Cerebellar nuclear complex (tissue), 1 donor: ENCODE results near the gene GRP.
"Not testable (repeated sequence)": the region's sequence is repeated elsewhere in the genome, so short reads cannot be mapped to it uniquely, and the experiment has no call there.

Experiments used
- DNase-seq, 2 experiments: peaks; one replicate each; lab custom pipeline; 2025; lab: John Stamatoyannopoulos, UW

The GRP gene

DNA sequence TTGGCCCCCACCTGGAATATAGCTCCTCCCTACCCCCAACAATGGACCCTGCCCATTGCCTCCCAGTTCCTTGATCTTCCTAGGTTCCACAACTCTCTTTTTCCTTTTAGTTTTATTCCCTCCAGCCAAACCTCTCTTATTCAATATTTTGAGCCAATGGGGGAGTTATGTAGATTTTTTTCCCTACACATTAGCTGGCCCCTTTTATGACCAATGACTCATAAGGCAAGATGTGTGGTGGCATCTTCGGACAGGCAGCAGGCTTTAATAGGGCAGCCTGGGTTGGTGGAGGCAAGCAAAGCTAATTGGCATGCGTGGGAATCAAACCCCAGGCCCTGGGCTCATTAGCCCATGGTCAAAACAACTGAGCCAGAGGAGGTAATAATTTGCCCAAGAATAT lies 9.2 kb downstream of the GRP start:
- no peak for DNase-seq

DNA sequence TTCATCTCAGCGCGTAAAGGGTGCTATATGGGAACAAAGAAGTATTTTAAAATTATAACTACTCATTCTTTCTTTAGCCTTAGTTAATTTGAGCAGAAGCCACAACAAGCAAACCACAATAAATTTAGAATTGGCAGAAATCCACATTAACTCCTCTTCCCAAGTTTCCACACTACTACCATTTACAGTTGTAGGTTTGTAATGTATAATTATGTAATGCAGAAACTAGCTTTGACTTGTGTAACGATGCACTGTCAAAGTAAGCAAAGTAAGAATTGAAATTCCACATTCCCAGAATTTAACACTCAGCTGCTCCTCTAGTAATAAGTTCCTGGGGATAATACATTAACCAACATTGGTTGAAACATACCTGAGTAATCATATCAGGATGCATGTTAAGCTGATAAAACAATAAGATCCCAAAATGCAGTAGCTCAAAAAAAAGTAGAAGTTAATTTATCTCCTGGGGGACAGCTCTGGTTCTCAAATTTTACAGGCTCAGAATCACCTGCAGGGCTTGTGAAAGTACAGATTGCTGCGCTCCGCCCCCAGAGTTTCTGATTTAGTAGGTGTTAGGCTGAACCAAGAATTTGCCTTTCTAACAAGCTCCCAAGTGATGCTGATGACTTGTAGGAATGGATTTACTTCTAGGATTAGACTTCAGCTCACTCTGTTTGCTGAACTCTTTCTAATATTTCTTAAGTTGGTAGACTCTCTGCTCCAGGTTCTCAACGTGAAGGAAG lies 9.9 kb downstream of the GRP start:
- DNase-seq: no peak

GRCh38 chr18:59231114-59231513 lies 11.2 kb downstream of the GRP start:
- DNase-seq: no peak

DNA sequence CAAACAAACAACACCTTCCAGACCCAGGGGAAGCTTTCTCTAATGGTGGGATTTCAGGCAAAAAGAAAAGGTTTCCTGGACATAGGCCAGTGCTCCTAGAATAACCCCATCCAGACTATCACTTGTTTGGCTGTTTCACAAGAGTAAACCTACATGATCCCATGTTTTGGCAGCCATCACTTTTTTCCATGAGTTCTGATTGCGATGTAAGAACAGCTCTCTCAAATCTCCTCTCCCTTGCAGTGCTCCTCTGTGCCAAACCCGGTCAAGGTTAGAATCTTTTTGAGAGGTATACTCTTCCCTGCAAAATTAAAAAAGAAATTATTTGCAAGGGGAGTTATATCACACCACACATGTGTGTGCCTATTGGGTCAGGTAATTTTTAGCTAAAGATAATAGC lies 11.9 kb downstream of the GRP start:
- DNase-seq: no peak

- no peak for DNase-seq
Measured at GRCh38 chr18:59232309-59233016, 12.5 kb downstream of the GRP start.

- DNase-seq: no peak
Measured at GRCh38 chr18:59233017-59233410, 13.1 kb downstream of the GRP start.

- DNase-seq: no peak
Measured at GRCh38 chr18:59238385-59238784, 18.4 kb downstream of the GRP start.

DNA sequence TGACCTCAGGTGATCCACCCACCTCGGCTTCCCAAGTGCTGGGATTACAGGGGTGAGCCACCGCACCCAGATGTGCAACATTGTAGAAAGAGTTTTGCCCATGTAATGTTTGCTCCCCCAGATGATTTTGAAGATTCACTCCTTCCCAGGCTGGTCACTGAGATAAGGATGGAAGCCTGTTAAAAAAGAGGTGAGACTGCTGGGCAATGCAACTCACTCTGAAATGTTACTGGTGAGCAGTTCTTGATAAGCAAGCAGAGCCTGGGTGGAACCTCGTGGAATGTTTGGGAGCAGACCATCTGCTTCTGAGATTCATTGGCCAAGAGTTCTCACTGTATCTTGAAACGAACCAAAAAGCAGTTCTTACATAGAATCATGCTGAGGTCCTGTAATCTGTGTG lies 19.7 kb downstream of the GRP start:
- no peak for DNase-seq

- no peak for DNase-seq
Measured at GRCh38 chr18:59242906-59243305, 22.9 kb downstream of the GRP start.

- no peak for DNase-seq
Measured at GRCh38 chr18:59246796-59247195, 26.8 kb downstream of the GRP start.

- DNase-seq: no peak
Measured at GRCh38 chr18:59249199-59249774, 29.3 kb downstream of the GRP start.

- not testable (repeated sequence) for DNase-seq
Measured at GRCh38 chr18:59255491-59255890, 35.5 kb downstream of the GRP start.

- not testable (repeated sequence) for DNase-seq
Measured at GRCh38 chr18:59261842-59262241, 41.9 kb downstream of the GRP start.

GRCh38 chr18:59262243-59262642 lies 42.3 kb downstream of the GRP start:
- not testable (repeated sequence) for DNase-seq

DNA sequence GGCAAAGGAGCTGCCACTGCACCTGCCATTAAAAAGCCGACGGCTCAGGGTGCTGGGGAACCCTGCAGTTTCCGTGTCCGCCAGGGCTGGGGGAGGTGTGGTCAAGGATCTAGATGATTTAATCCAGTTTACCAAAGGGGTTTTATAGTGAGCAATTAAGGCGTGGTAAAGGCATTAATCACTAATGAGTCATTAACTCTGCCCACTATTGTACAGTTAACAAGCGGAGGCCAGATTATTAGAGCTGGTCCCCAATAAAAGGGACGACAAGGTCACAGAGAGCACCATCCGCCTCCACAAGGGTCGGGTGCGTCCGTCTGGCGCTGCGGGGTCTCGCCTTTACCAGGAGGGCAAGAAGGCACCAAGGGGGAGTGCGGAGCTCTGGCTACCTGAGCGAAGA lies 43.7 kb downstream of the GRP start:
- DNase-seq: no peak

- DNase-seq: no peak
Measured at GRCh38 chr18:59264121-59264571, 44.2 kb downstream of the GRP start.

DNA sequence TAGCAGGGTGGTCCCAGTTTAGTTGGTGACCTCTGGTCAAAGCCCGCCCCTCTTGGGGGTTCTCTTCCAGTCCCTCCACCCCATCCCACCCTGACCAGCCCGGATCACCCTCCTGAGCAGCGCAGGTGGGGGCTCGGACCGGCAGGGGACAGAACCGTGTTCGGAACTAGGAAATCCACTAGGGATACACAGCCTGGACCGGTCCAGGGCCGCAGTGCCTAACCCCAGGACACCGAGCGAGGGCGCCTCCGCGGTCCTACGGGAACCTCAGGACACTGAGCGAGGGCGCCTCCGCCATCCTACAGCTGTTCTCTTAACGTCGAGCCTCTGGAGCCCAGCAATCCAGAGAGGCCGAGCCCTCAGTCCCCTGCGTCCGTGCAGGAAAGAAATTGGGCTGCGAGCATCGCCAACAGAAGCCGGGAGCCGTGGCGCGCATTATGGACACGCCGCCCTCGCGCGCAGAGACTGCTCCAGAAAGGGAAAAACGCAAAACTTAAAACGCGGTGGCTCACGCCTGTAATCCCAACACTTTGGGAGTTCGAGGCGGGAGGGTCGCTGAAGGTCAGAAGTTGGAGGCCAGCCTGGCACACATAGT lies 44.8 kb downstream of the GRP start:
- no peak for DNase-seq

GRCh38 chr18:59265246-59265973 lies 45.5 kb downstream of the GRP start:
- DNase-seq: no peak

- no peak for DNase-seq
Measured at GRCh38 chr18:59265974-59266369, 46.0 kb downstream of the GRP start.

DNA sequence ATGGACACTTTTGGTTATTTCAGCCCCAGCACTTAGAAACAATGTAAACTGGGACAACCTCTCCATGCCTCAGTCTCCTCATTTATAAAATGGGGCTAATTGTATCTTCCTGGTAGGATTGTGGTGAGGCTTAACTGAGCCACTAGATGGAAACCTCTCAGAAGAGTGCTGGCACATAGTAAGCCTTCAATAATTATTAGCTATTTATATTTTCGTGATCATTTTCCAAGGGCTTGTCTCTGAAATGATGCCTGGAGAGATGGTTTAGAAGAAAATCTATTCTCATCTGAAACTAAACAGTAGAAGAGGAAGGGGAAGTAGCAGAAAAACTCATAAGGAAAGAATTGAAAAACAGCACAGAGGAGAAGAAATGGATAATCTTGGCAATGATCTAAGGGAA lies 46.5 kb downstream of the GRP start:
- DNase-seq: no peak

- DNase-seq: no peak
Measured at GRCh38 chr18:59266886-59267502, 47.0 kb downstream of the GRP start.
